ENCODE measurements around the gene KLHL26.

KLHL26 gene

GRCh38 chr19:18697680-18698079 lies 60.9 kb downstream of the KLHL26 start:
- FAIRE-seq = no peak

GRCh38 chr19:18698321-18699167 lies 61.7 kb downstream of the KLHL26 start:
- FAIRE-seq = no peak

GRCh38 chr19:18699403-18700054 lies 62.7 kb downstream of the KLHL26 start:
- FAIRE-seq = no peak

GRCh38 chr19:18700501-18701249 lies 63.8 kb downstream of the KLHL26 start:
- no peak for FAIRE-seq

GRCh38 chr19:18701250-18701608 lies 64.4 kb downstream of the KLHL26 start:
- no peak for FAIRE-seq

GRCh38 chr19:18704054-18704453 lies 67.2 kb downstream of the KLHL26 start:
- no peak for FAIRE-seq

GRCh38 chr19:18704971-18705370 lies 68.1 kb downstream of the KLHL26 start:
- FAIRE-seq = no peak

GRCh38 chr19:18708452-18709231 lies 71.8 kb downstream of the KLHL26 start:
- FAIRE-seq = no peak

- no peak for FAIRE-seq
Observed at GRCh38 chr19:18709546-18709945, 72.7 kb downstream of the KLHL26 start.

- no peak for FAIRE-seq
Observed at GRCh38 chr19:18710186-18710585, 73.4 kb downstream of the KLHL26 start.

GRCh38 chr19:18710996-18711751 lies 74.3 kb downstream of the KLHL26 start:
- FAIRE-seq = no peak

- FAIRE-seq = no peak
Observed at GRCh38 chr19:18711893-18712292, 75.1 kb downstream of the KLHL26 start.

- FAIRE-seq = no peak
Observed at GRCh38 chr19:18712981-18713380, 76.2 kb downstream of the KLHL26 start.

- FAIRE-seq = no peak
Observed at GRCh38 chr19:18713550-18714117, 76.8 kb downstream of the KLHL26 start.

GRCh38 chr19:18715416-18715815 lies 78.6 kb downstream of the KLHL26 start:
- FAIRE-seq = no peak

- no peak for FAIRE-seq
Observed at GRCh38 chr19:18716857-18717256, 80.0 kb downstream of the KLHL26 start.

GRCh38 chr19:18717601-18718000 lies 80.8 kb downstream of the KLHL26 start:
- FAIRE-seq = no peak

GRCh38 chr19:18718015-18718526 lies 81.2 kb downstream of the KLHL26 start:
- FAIRE-seq = no peak

- FAIRE-seq = no peak
Observed at GRCh38 chr19:18718846-18719458, 82.1 kb downstream of the KLHL26 start.

GRCh38 chr19:18719541-18719940 lies 82.7 kb downstream of the KLHL26 start:
- no peak for FAIRE-seq
